Amniotic stem cell (primary cell): ENCODE results near the gene PTPRD.
"Not testable (repeated sequence)": the region's sequence is repeated elsewhere in the genome, so short reads cannot be mapped to it uniquely, and the experiment has no call there.

Experiments
- DNase-seq: peaks from one replicate; lab custom pipeline; 2025; lab: John Stamatoyannopoulos, UW

Gene PTPRD

GRCh38 chr9:10479172-10479571 is 133.6 kb downstream of the PTPRD start:
- DNase-seq = no peak

GRCh38 chr9:10449201-10449617 is 163.6 kb downstream of the PTPRD start:
- DNase-seq = not testable (repeated sequence)

- no peak for DNase-seq
These were observed 165.8 kb downstream of the PTPRD start for GRCh38 chr9:10447036-10447435.

GRCh38 chr9:10443868-10444204 is 169.0 kb downstream of the PTPRD start:
- DNase-seq = no peak

- no peak for DNase-seq
These were observed 169.5 kb downstream of the PTPRD start for GRCh38 chr9:10443181-10443867.

- no peak for DNase-seq
These were observed 173.8 kb downstream of the PTPRD start for GRCh38 chr9:10438955-10439354.

GRCh38 chr9:10436756-10437155 is 176.0 kb downstream of the PTPRD start:
- DNase-seq = no peak

GRCh38 chr9:10434412-10434811 is 178.4 kb downstream of the PTPRD start:
- DNase-seq = no peak

GRCh38 chr9:10411272-10411671 is 201.5 kb downstream of the PTPRD start:
- DNase-seq = no peak

GRCh38 chr9:10403283-10403682 is 209.5 kb downstream of the PTPRD start:
- no peak for DNase-seq

- DNase-seq = no peak
These were observed 216.2 kb downstream of the PTPRD start for GRCh38 chr9:10396615-10397014.

- no peak for DNase-seq
These were observed 225.5 kb downstream of the PTPRD start for GRCh38 chr9:10387282-10387681.

- DNase-seq = no peak
These were observed 241.0 kb downstream of the PTPRD start for GRCh38 chr9:10371824-10372223.

- no peak for DNase-seq
These were observed 246.5 kb downstream of the PTPRD start for GRCh38 chr9:10366171-10366779.

- no peak for DNase-seq
These were observed 258.2 kb downstream of the PTPRD start for GRCh38 chr9:10354591-10354990.

- DNase-seq = not testable (repeated sequence)
These were observed 267.2 kb downstream of the PTPRD start for GRCh38 chr9:10345621-10346020.

- no peak for DNase-seq
These were observed 271.7 kb downstream of the PTPRD start for GRCh38 chr9:10341057-10341456.

GRCh38 chr9:10339152-10339551 is 273.6 kb downstream of the PTPRD start:
- DNase-seq = no peak

- no peak for DNase-seq
These were observed 281.6 kb downstream of the PTPRD start for GRCh38 chr9:10331157-10331556.

GRCh38 chr9:10282084-10282483 is 330.7 kb downstream of the PTPRD start:
- no peak for DNase-seq

- no peak for DNase-seq
These were observed 337.8 kb downstream of the PTPRD start for GRCh38 chr9:10274988-10275387.

- DNase-seq = no peak
These were observed 338.6 kb downstream of the PTPRD start for GRCh38 chr9:10274175-10274574.

- no peak for DNase-seq
These were observed 340.0 kb downstream of the PTPRD start for GRCh38 chr9:10272830-10273229.
